ENCODE measurements around the gene KAZN. TPM values are rescaled to one million over a fixed set of nuclear protein-coding genes. Genes with fewer than 3 reads are reported as not detected.

Gene KAZN
- total RNA-seq, 2 experiments from 2014 or later, result 0.22 to 0.55 TPM

- Histone ChIP-seq H3K27me3 (ENCODE audit: control insufficient read depth in 1 of 2, insufficient read depth in 2 of 2, low read length in 2 of 2) (peaks cover 35 to 61% of the 10 kb centered on the region in 2 experiments), H3K27ac (ENCODE audit: low read depth in 1 of 2, low read length in 2 of 2) (no peak overlapping the region), H3K9me3 (ENCODE audit: control insufficient read depth in 1 of 2, insufficient read depth in 1 of 2, low read length in 2 of 2) (peaks cover 0 to 8% of the 10 kb centered on the region in 2 experiments), H3K36me3 (ENCODE audit: insufficient read depth, low read length) (no peaks in the 10 kb centered on the region), H3K4me3 (ENCODE audit: low read length) (peak overlapping the region; percentile 25), H3K4me1 (ENCODE audit: insufficient read depth, low read length) (peaks cover 26% of the 10 kb centered on the region)
- ChIA-PET CTCF (no interaction called here), POLR2A (no interaction called here)
- intact Hi-C loops (cut with DNase I, micrococcal nuclease), result no loop called here
- H3K27ac Mint-ChIP-seq, result no peak overlapping the region
- no peaks in the 10 kb centered on the region for H3K36me3 Mint-ChIP-seq (ENCODE audit: low read depth)
- DNase-seq (peak in 2 of 14 experiments; percentile 37 to 44), ATAC-seq (ENCODE audit: poor library complexity) (no peak)
- H3K27me3 Mint-ChIP-seq, result peaks cover 70% of the 10 kb centered on the region
- no peak for TF ChIP-seq CTCF (IDR thresholded peaks at IDR 0.05)
- no peak overlapping the region for H3K4me3 Mint-ChIP-seq
- H3K9me3 Mint-ChIP-seq, result no peaks in the 10 kb centered on the region
- peaks cover 13% of the 10 kb centered on the region for H3K4me1 Mint-ChIP-seq (ENCODE audit: low read depth)
Observed at GRCh38 chr1:15152318-15153183, 554.1 kb downstream of the KAZN start.

- DNase-seq, result no peak
- Mint-ChIP-seq H3K27me3 (peaks cover 66% of the 10 kb centered on the region), H3K4me3 (peak within 1 kb of the TSS; percentile 20), H3K4me1 (ENCODE audit: low read depth) (peaks cover 13% of the 10 kb centered on the region), H3K27ac (no peak within 1 kb of the TSS), H3K9me3 (no peaks in the 10 kb centered on the region), H3K36me3 (ENCODE audit: low read depth) (no peaks in the 10 kb centered on the region)
- Histone ChIP-seq H3K9me3 (ENCODE audit: control insufficient read depth in 1 of 2, insufficient read depth in 1 of 2, low read length in 2 of 2) (peaks cover 0 to 8% of the 10 kb centered on the region in 2 experiments), H3K27me3 (ENCODE audit: control insufficient read depth in 1 of 2, insufficient read depth in 2 of 2, low read length in 2 of 2) (peaks cover 35 to 55% of the 10 kb centered on the region in 2 experiments), H3K4me1 (ENCODE audit: insufficient read depth, low read length) (peaks cover 26% of the 10 kb centered on the region), H3K36me3 (ENCODE audit: insufficient read depth, low read length) (no peaks in the 10 kb centered on the region), H3K27ac (ENCODE audit: low read depth in 1 of 2, low read length in 2 of 2) (no peak within 1 kb of the TSS), H3K4me3 (ENCODE audit: low read length) (peak within 1 kb of the TSS; percentile 25)
- intact Hi-C loops (cut with DNase I, micrococcal nuclease), result no loop called here
- POLR2A ChIA-PET, result no interaction called here
- no peak for TF ChIP-seq CTCF (IDR thresholded peaks at IDR 0.05)
- no peak for ATAC-seq (ENCODE audit: poor library complexity)
- CTCF ChIA-PET, result no interaction called here
Observed at GRCh38 chr1:15153184-15153841, 554.8 kb downstream of the KAZN start, which contains the start of gene TMEM51. TMEM51 (plus strand) TSS chr1:15153747; CDS start chr1:15215088, 61,341 bp downstream.

GRCh38 chr1:15153842-15154479 lies 555.5 kb downstream of the KAZN start:
- Histone ChIP-seq H3K27ac (ENCODE audit: low read depth in 1 of 2, low read length in 2 of 2) (no peak overlapping the region), H3K9me3 (ENCODE audit: control insufficient read depth in 1 of 2, insufficient read depth in 1 of 2, low read length in 2 of 2) (peaks cover 0 to 8% of the 10 kb centered on the region in 2 experiments), H3K4me1 (ENCODE audit: insufficient read depth, low read length) (peaks cover 26% of the 10 kb centered on the region), H3K36me3 (ENCODE audit: insufficient read depth, low read length) (no peaks in the 10 kb centered on the region), H3K4me3 (ENCODE audit: low read length) (no peak overlapping the region), H3K27me3 (ENCODE audit: control insufficient read depth in 1 of 2, insufficient read depth in 2 of 2, low read length in 2 of 2) (peaks cover 33 to 49% of the 10 kb centered on the region in 2 experiments)
- Mint-ChIP-seq H3K9me3 (no peaks in the 10 kb centered on the region), H3K4me1 (ENCODE audit: low read depth) (peaks cover 13% of the 10 kb centered on the region), H3K27ac (no peak overlapping the region), H3K27me3 (peaks cover 60% of the 10 kb centered on the region), H3K36me3 (ENCODE audit: low read depth) (no peaks in the 10 kb centered on the region), H3K4me3 (peak overlapping the region; percentile 20)
- POLR2A ChIA-PET, result no interaction called here
- intact Hi-C loops (cut with DNase I, micrococcal nuclease), result no loop called here
- ATAC-seq (ENCODE audit: poor library complexity) (no peak), DNase-seq (peak in 2 of 14 experiments; percentile 37 to 41)
- CTCF ChIA-PET, result no interaction called here
- TF ChIP-seq CTCF (IDR thresholded peaks at IDR 0.05), result no peak

All from CD4-positive, alpha-beta T cell (primary cell).